Measurements from ENCODE around the gene GPAT2.
A peak's percentile ranks its signal among the peaks of the same experiment; 100 is the strongest.
"Not testable (repeated sequence)": the region's sequence is repeated elsewhere in the genome, so short reads cannot be mapped to it uniquely, and the experiment has no call there.

- TF ChIP-seq CTCF (IDR thresholded peaks at IDR 0.05): peak in 6 of 12 donors; percentile 6 to 37 (median 29)
- not testable (repeated sequence) for TF ChIP-seq POLR2A (IDR thresholded peaks at IDR 0.05)
Observed at GRCh38 chr2:96011129-96011455, 23.6 kb downstream of the GPAT2 start.

All from heart left ventricle (tissue), 13 donors.